NT2/D1 (cell line): Measurements from ENCODE around the gene MOB2.

Source experiments
- SUZ12 ChIP-seq: IDR thresholded peaks from 2 replicates; pipeline ENCODE4 v1.6.1; 2011; ENCODE audit not compliant: insufficient read length, insufficient read depth; ENCODE audit errors: extremely low read depth
- YY1 ChIP-seq: IDR thresholded peaks from 2 replicates; pipeline ENCODE4 v1.6.1; 2011; ENCODE audit not compliant: insufficient read length, insufficient read depth
- ZNF274 ChIP-seq: IDR thresholded peaks from 2 replicates; pipeline ENCODE4 v1.6.1; 2011; ENCODE audit warnings: mild to moderate bottlenecking, low read depth, low read length

DNA sequence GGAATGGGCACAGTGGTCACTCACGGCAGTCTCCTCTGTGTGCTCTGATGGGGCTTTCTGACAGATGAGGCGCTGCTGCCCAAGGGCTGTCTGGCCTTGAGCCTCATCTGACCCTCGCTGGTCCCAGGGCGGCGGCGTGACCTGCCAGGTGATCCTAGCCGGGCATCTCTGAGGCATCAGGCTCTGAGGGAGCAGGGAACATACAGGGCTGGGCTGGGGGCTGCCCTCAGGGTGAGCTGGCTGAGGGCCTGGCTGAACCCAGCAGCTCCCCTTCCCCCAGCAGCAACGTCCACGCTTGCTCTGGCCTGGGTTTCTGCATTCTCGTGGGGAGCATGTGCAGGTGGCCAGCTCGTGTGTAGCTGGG lies 47.6 kb downstream of the MOB2 start:
- TF ChIP-seq YY1 (no peak), ZNF274 (no peak), SUZ12 (no peak)
